ENCODE data around the gene EVPL. TPM values are rescaled to one million over a fixed set of nuclear protein-coding genes. Genes with fewer than 3 reads are reported as not detected.

Gene EVPL
- polyA plus RNA-seq, 4 donors: 0.60 to 26.9 (median 17.6) TPM

DNA sequence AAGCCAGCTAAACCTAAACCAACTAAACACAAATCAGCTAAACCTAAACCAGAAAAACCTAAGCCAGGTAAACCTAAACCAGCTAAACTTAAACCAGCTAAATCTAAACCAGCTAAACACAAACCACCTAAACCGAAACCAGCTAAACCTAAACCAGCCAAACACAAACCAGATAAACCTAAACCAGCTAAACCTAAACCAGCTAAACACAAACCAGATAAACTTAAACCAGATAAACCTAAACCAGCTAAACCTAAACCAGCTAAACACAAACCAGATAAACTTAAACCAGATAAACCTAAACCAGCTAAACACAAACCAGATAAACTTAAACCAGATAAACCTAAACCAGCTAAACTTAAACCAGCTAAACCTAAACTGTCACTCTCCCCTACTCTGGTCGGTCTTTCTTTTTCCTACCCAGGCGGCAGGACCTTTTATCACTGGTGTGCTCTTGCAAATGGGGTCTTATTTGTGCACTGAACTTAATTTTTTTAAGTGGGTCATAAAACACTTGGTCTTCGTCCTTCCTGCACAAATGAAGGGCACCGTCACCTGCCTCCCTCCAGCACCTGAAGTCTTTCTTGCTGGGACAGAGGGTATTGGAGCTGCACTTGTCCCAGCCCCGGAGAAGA, 7.2 kb downstream of the EVPL start:
- no peak for DNase-seq (ENCODE audit: low read depth in 4 of 4, low spot score in 3 of 4)

DNA sequence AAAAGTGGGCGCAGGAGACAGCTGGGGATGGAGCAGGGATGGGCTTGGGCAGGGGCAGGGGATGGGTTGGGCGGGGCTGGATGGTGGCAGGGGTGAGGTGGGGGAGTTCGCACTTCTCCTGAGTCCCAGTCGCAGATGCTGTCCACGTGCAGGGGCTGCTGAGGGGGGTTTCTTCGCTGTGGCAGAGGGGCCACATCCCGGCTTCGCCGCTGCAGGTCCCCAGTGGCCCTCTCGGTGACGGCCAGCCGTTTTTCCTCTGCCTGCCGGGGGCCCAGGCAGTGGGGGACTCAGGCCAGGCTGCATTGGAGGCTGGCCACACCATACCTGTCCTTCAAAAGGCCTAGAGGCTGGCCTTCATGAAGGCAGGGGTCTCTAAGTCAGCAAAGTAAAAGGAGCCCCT, 8.3 kb downstream of the EVPL start:
- DNase-seq (ENCODE audit: low read depth in 4 of 4, low spot score in 3 of 4): no peak

DNA sequence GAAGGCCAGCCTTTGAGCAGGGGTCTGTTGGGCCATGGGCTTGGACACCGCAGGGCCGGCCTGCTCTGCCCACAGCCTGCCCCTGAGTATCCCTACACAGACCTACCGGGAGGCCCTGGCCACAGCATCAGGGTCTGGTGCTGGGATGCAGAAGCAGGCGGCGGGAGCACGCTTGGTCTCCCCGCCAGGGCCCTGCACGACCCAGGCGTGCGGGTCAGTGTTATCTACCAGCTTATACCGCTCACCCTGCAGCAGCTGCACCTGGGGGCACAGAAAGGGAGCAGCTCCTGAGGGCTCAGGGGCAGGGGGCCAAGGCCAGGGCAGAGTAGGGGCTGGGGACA, 8.8 kb downstream of the EVPL start:
- no peak for DNase-seq (ENCODE audit: low read depth in 4 of 4, low spot score in 3 of 4)

GRCh38 chr17:76017481-76018339, 9.4 kb downstream of the EVPL start:
- no peak for DNase-seq (ENCODE audit: low read depth in 4 of 4, low spot score in 3 of 4)

GRCh38 chr17:76014925-76015261, 12.2 kb downstream of the EVPL start:
- no peak for DNase-seq (ENCODE audit: low read depth in 4 of 4, low spot score in 3 of 4)

GRCh38 chr17:76014100-76014924, 12.8 kb downstream of the EVPL start:
- DNase-seq (ENCODE audit: low read depth in 4 of 4, low spot score in 3 of 4): peak in 1 of 4 donors; percentile 65

GRCh38 chr17:76013377-76013932, 13.7 kb downstream of the EVPL start:
- no peak for DNase-seq (ENCODE audit: low read depth in 4 of 4, low spot score in 3 of 4)

- no peak for DNase-seq (ENCODE audit: low read depth in 4 of 4, low spot score in 3 of 4)
Measured at GRCh38 chr17:76011951-76012350, 15.2 kb downstream of the EVPL start.

DNA sequence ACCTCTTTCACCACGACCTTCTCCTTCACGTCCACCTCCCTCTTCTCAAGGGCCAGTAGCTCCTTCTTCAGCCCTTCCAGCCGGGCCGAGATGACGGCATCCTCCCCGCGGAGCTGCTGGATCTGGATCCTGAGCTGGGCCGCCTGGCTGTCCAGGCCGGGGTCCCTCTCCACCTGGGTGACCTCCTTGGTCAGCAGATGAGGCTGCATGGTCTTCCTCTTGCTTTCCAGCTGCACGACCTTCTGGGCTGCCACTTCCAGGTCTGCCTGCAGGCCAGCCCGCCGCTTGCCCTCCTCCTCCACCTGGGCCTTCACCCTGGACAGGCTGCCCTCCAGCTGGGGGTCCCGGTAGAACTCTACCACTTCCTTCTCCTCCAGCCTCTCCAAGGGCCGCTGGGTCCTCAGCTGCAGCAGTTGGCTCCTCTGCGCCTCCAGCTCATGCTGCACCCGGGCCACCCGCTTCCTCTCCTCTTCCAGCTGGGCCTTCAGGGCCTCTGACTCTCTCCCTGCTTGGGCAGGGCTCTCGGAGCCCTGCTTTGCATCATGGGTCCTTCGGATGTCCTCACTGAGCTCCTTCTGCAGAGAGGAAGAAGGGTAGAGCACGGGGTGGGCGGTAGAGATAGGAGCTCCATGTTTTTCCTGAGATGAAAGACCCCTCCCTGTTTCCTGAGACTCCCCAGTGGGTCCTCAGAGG, 17.0 kb downstream of the EVPL start:
- DNase-seq (ENCODE audit: low read depth in 4 of 4, low spot score in 3 of 4): no peak

DNA sequence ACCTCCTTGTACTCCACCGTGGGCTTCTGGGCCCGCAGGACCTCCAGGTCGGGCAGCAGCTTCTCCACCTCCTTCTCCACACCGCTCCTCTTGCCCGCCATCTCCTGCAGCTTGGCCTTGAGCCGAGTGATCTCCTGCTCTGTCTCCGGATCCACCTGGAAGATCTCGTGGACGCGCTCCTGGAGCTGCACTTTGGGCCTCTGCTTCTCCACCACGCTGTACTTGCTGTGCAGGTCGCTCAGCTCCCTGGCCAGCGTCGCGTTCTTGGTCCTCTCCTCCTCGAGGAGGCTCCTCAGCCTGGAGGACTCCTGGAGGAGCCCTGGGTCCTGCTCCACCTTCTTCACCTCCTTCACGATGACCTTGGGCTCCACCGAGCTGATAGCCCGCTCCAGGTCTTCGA, 17.7 kb downstream of the EVPL start:
- no peak for DNase-seq (ENCODE audit: low read depth in 4 of 4, low spot score in 3 of 4)

DNA sequence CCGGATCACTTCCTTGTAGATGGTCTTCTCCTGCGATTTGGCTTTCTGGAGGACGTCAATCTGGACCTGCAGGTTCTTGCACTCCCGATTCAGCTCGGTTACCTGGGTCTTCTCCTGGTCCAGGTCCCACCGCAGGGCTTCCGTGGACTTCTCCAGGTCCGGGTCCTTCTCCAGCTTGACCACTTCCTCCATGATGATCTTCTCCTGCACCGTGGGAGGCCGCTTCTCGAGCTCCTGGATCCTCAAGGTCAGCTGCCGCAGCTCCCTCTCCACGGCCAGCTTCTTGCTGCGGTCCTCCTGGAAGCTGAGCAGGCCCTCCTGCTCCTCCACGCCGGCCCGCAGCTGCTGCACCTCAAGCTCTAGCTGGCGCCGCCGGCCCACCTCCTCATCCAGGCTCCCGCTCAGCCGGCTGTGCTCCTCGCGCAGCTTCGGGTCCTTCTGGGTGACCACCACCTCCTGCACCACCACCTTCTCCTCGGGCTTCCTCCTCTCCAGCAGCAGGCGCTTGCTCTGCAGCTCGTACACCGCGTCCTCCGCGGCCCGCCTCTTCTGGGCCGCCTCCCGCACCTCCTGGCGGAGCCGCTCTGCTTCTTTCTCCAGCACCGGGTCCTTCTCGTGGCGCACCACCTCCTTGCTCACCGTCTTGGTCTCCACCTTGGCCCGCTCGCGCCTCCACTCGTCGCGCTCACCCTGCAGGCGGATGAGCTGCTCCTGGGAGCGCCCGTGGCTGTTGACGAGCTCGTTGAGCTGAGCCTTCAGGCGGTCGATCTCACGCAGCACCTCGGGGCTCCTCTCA, 18.3 kb downstream of the EVPL start:
- no peak for DNase-seq (ENCODE audit: low read depth in 4 of 4, low spot score in 3 of 4)

DNA sequence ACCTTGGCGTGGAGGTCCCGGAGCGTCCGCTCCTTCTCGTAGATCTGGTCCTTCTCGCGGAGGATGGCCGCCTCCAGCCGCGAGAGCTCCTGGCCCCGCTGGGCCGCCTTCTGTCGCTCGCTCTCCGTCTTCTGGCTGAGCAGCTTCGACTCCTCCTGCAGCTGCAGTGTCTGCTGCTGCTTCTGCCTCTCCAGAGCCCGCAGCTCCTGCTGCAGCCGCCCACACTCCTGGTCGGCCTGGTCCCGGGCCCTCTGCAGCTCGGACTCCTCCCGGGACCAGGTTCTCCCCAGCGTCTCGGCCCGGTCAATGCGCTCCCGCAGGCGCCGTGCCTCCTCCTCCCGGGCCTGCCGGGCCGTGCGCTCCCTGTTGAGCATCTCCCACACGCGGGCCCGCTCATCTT, 18.9 kb downstream of the EVPL start:
- DNase-seq (ENCODE audit: low read depth in 4 of 4, low spot score in 3 of 4): no peak

DNA sequence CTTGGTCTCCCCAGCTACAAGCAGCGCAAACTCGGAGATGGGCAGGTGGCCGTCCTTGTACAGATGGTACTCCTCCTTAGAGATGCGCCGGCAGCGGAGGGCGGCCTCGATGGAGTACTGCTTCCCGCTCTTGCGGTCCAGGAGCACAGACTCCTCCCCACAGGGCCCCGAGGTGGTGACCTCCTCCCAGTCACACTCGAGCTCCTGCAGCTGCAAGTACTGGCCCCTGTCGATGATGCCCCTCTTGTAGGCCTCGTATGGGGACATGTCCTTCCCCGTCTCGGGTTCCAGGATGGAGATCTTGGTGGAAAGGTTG, 19.3 kb downstream of the EVPL start:
- no peak for DNase-seq (ENCODE audit: low read depth in 4 of 4, low spot score in 3 of 4)

DNA sequence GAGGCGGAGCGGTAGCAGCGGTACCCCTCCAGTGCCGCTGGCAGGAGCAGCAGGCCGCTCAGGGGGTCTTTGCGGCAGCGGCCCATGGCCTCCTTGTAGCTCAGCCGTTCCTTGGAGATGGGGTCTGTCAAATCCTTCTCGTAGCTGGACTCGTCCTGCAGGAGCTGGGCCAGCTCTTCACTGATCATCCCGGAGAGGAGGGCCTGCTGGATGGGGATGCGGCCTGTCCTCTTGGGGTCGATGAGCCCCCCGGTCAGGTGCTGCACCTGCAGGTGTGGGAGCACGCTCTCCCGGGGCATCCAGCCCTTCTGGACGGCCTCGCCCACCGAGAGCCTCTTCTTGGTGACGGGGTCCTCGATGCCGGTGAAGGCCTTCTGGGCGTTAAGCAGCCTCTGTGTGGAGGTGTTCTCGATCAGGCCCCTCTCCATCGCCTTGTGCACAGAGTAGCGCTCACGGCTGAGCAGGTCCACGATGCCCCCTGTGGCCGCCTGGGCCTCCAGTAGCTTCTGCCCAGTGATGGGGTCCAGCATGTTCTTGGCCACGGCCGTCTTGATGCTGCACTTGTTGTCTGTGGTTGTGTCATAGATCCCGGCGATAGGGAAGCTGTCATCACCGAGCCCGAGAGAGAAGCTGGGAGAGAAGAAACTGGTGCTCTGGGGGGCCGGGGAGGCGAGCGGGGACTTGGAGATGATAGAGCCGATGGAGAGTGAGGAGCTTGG, 19.8 kb downstream of the EVPL start:
- DNase-seq (ENCODE audit: low read depth in 4 of 4, low spot score in 3 of 4): no peak

GRCh38 chr17:76005263-76006149, 21.6 kb downstream of the EVPL start:
- DNase-seq (ENCODE audit: low read depth in 4 of 4, low spot score in 3 of 4): no peak

- no peak for DNase-seq (ENCODE audit: low read depth in 4 of 4, low spot score in 3 of 4)
Measured at GRCh38 chr17:76004750-76005262, 22.3 kb downstream of the EVPL start.

GRCh38 chr17:76003915-76004314, 23.2 kb downstream of the EVPL start:
- no peak for DNase-seq (ENCODE audit: low read depth in 4 of 4, low spot score in 3 of 4)

DNA sequence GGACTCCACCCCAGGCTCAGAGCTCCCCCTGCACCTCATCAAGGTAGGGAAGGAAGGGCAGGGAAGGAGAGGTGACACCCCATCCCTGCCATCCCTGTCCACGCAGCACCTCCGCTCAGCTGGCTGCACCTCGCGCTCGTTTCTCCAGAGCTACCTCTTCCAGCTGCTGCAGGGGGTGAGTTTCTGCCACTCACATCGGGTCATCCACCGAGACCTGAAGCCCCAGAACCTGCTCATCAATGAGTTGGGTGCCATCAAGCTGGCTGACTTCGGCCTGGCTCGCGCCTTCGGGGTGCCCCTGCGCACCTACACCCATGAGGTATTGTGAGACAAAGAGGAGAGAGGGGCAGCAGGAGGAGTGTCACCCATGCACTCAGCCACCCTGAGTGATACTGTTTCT, 25.0 kb downstream of the EVPL start:
- no peak for DNase-seq (ENCODE audit: low read depth in 4 of 4, low spot score in 3 of 4)

All from left renal pelvis (tissue), 4 donors.